Mesodermal cell (in vitro differentiated cells): ENCODE results near the gene SLC9A9.

Experiments
- H3K27ac ChIP-seq: 2 replicates; pipeline ENCODE4 v1.7.0; 2013; ENCODE audit warnings: mild to moderate bottlenecking, low read depth, low read length, moderate library complexity; ENCODE audit not compliant: severe bottlenecking
- H3K36me3 ChIP-seq: 2 replicates; pipeline ENCODE4 v1.7.1; 2013; ENCODE audit warnings: mild to moderate bottlenecking, low read length, moderate library complexity; ENCODE audit not compliant: control insufficient read depth, insufficient read depth
- H3K4me1 ChIP-seq: one replicate; pipeline ENCODE4 v1.7.1; 2013; ENCODE audit warnings: mild to moderate bottlenecking, low read length; ENCODE audit not compliant: insufficient read depth, control insufficient read depth, poor library complexity, severe bottlenecking
- H3K4me3 ChIP-seq: 2 replicates; pipeline ENCODE4 v1.7.0; 2013; ENCODE audit warnings: low read length, control low read depth, mild to moderate bottlenecking; ENCODE audit not compliant: insufficient read depth, poor library complexity, severe bottlenecking; ENCODE audit errors: extremely low read depth
- H3K9me3 ChIP-seq: 2 replicates; pipeline ENCODE4 v1.7.1; 2013; ENCODE audit warnings: mild to moderate bottlenecking, low read length, moderate library complexity; ENCODE audit not compliant: control insufficient read depth
- WGBS, 2 experiments: methylation state at CpG; one replicate each; pipeline ENCODE4 v1.1.5; 2013; ENCODE audit warnings: missing lambda C conversion rate in 2 of 2; ENCODE audit not compliant: insufficient coverage in 2 of 2; 5-methylcytosine and 5-hydroxymethylcytosine counted together

Gene SLC9A9

GRCh38 chr3:143418391-143418790, 429.9 kb downstream of the SLC9A9 start:
- H3K4me3 ChIP-seq, result no peak overlapping the region
- no peaks in the 10 kb centered on the region for H3K9me3 ChIP-seq
- H3K4me1 ChIP-seq, result peaks cover 5% of the 10 kb centered on the region
- 92 to 94% methylated on average over 3 of the region's 3 CpGs for WGBS, 2 experiments
- no peaks in the 10 kb centered on the region for H3K36me3 ChIP-seq
- no peak overlapping the region for H3K27ac ChIP-seq

DNA sequence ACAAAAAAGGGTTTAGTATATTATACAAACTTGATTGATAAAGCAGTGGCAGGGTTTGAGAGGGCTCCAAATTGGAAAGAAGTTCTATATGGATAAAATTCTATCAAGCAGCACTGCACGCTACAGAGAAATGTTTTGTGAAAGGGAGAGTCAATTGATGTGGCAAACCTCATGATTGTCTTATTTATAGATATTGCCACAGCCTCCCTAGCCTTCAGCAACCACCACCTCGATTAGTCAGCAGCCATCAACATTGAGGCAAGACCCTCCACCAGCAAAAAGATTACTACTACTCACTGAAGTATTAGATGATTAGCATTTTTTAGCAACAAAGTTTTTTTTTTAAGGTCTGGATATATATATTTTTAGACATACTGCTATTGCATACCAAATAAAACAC, 432.0 kb downstream of the SLC9A9 start:
- Histone ChIP-seq H3K36me3 (no peaks in the 10 kb centered on the region), H3K9me3 (no peaks in the 10 kb centered on the region), H3K4me1 (no peaks in the 10 kb centered on the region), H3K4me3 (no peak overlapping the region), H3K27ac (no peak overlapping the region)
- WGBS, 2 experiments, result 100% methylated on average over 1 of the region's 2 CpGs; no CpG with 5 or more reads in 1 of the 2 experiments

GRCh38 chr3:143414571-143415253, 433.6 kb downstream of the SLC9A9 start:
- H3K4me1 ChIP-seq, result no peaks in the 10 kb centered on the region
- no peak overlapping the region for H3K4me3 ChIP-seq
- H3K9me3 ChIP-seq, result no peaks in the 10 kb centered on the region
- 88% methylated on average over 1 of the region's 2 CpGs; no CpG with 5 or more reads in 1 of the 2 experiments for WGBS, 2 experiments
- no peak overlapping the region for H3K27ac ChIP-seq
- H3K36me3 ChIP-seq, result no peaks in the 10 kb centered on the region

- Histone ChIP-seq H3K27ac (no peak overlapping the region), H3K9me3 (no peaks in the 10 kb centered on the region), H3K4me1 (no peaks in the 10 kb centered on the region), H3K4me3 (no peak overlapping the region), H3K36me3 (no peaks in the 10 kb centered on the region)
- WGBS, 2 experiments, result 86 to 100% methylated on average over 1 of the region's 4 CpGs
Observed at GRCh38 chr3:143413372-143413771, 434.9 kb downstream of the SLC9A9 start.

DNA sequence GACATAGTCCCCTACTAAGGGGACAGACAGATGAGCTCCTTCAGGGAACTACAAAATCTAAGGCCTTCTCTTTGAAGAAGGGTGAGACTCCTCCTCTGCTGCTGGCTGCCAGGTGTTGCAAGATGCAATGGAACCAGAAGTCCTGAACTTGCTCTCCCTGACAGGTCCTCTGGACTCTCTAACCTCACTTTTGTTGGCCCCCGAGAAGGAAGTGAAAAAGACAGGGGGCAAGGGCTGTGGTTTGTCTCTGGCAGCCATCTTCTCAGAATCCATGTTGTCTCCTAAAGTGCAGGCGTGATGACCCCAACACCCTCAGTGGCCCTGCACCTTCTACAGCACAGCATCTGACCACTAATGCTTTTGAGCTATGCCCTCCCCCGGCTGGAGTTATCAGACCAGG, 436.2 kb downstream of the SLC9A9 start:
- Histone ChIP-seq H3K4me3 (no peak overlapping the region), H3K4me1 (no peaks in the 10 kb centered on the region), H3K27ac (no peak overlapping the region), H3K36me3 (no peaks in the 10 kb centered on the region), H3K9me3 (no peaks in the 10 kb centered on the region)
- WGBS, 2 experiments, result 93 to 94% methylated on average over 2 of the region's 3 CpGs

DNA sequence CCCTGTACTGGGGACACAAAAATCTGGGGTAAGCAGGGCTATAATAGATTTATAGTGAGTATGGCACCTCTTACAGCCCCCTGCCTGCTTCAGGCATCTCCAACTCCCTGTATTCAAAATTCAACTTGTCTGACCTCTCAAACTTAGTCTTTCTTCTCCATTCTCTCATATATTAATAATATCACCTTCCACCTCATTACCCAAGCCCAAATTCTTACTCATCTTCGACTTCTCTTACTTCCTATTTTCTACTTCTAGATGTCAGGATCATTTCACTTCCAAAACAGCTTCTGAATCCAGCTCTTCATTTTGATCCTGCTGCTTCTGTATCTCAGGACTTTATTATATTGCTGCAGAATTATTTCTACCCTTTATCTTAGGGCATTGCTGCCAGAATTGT, 438.0 kb downstream of the SLC9A9 start:
- 78 to 90% methylated on average over 1 of the region's 1 CpG for WGBS, 2 experiments
- H3K4me1 ChIP-seq, result no peaks in the 10 kb centered on the region

DNA sequence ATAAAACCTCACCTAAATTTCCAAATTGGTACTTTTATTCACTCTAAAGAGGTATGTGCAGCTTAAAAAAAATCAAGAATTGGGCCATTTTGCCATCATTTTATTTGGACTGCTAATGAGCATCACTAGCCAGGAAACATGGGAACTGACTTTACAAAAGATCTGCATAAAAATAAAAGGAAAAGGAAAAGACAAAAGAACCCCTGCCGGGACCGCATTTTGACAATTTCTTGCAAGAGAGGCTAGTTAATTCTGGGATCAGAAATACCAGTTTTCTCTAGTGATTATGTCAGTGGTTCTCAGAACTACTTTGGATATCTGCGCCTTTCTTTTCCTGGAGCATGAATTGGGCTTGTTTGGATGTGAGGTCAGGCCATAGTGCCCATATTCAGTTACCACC, 439.5 kb downstream of the SLC9A9 start:
- Histone ChIP-seq H3K4me3 (no peak overlapping the region), H3K4me1 (no peaks in the 10 kb centered on the region), H3K27ac (no peak overlapping the region), H3K36me3 (no peaks in the 10 kb centered on the region), H3K9me3 (no peaks in the 10 kb centered on the region)
- WGBS, 2 experiments, result 78 to 80% methylated on average over 2 of the region's 3 CpGs

More for the DNA sequence above, 438.0 kb downstream of the SLC9A9 start:
- no peak overlapping the region for H3K4me3 ChIP-seq
- H3K27ac ChIP-seq, result no peak overlapping the region
- no peaks in the 10 kb centered on the region for H3K9me3 ChIP-seq
- no peaks in the 10 kb centered on the region for H3K36me3 ChIP-seq

DNA sequence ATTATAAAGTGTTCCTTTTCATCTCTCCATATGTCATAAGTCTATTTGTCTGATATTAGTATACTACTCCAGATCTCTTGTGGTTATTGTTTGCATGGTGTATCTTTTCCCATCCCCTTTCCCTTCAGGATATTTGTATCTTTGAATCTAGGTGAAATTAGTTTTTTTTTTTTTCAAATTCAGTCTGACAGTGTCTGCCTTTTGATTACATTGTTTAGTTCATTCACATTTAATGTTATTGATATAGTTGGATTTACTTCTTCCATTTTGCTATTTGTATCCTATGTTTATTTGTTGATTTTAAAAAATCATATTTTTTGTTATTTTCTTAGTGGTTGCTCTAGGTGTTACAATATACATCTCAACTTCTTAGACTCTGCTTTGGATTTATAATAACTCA, 445.7 kb downstream of the SLC9A9 start:
- Histone ChIP-seq H3K4me1 (no peaks in the 10 kb centered on the region), H3K9me3 (no peaks in the 10 kb centered on the region), H3K36me3 (no peaks in the 10 kb centered on the region), H3K27ac (no peak overlapping the region), H3K4me3 (no peak overlapping the region)

- 100% methylated on average over 1 of the region's 1 CpG for WGBS, 2 experiments
- H3K4me3 ChIP-seq, result no peak overlapping the region
- no peaks in the 10 kb centered on the region for H3K9me3 ChIP-seq
- no peaks in the 10 kb centered on the region for H3K36me3 ChIP-seq
- H3K4me1 ChIP-seq, result no peaks in the 10 kb centered on the region
- H3K27ac ChIP-seq, result no peak overlapping the region
Observed at GRCh38 chr3:143396790-143397189, 451.5 kb downstream of the SLC9A9 start.

- Histone ChIP-seq H3K4me3 (no peak overlapping the region), H3K27ac (no peak overlapping the region), H3K9me3 (no peaks in the 10 kb centered on the region), H3K4me1 (no peaks in the 10 kb centered on the region), H3K36me3 (no peaks in the 10 kb centered on the region)
- 100% methylated on average over 1 of the region's 2 CpGs for WGBS, 2 experiments
Observed at GRCh38 chr3:143389388-143389787, 458.9 kb downstream of the SLC9A9 start.

DNA sequence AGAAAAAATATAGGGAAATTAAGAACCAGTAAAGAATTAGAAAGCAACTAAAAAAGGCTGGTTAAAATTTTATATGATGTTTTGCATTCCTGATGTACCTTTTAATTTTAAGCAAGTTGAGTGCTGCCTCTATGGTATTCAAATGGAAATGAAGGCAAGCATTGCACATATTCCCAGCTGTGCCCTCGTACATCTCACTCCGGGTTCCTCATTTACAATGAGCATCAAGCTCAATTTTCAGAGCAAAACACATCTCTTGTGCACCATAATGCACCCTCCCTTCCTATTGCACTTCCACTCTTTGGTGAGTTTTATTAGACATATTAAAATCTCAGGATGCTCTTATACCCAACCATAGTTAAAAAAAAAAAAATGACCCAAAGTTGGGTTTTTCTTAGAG, 460.8 kb downstream of the SLC9A9 start:
- Histone ChIP-seq H3K9me3 (no peaks in the 10 kb centered on the region), H3K27ac (no peak overlapping the region), H3K4me3 (no peak overlapping the region), H3K4me1 (no peaks in the 10 kb centered on the region), H3K36me3 (no peaks in the 10 kb centered on the region)
- 69% methylated on average over 2 of the region's 2 CpGs; no CpG with 5 or more reads in 1 of the 2 experiments for WGBS, 2 experiments
